ENCODE data around the gene RNASEL.
"Not testable (repeated sequence)": the region's sequence is repeated elsewhere in the genome, so short reads cannot be mapped to it uniquely, and the experiment has no call there.

Gene RNASEL

GRCh38 chr1:182563095-182563494 is 26.0 kb downstream of the RNASEL start:
- no peak for DNase-seq (ENCODE audit: low spot score)

GRCh38 chr1:182561456-182561855 is 27.6 kb downstream of the RNASEL start:
- no peak for DNase-seq (ENCODE audit: low spot score)

- no peak for DNase-seq (ENCODE audit: low spot score)
Observed at GRCh38 chr1:182560392-182560984, 28.6 kb downstream of the RNASEL start.

GRCh38 chr1:182556279-182556678 is 32.8 kb downstream of the RNASEL start:
- DNase-seq (ENCODE audit: low spot score) = no peak

GRCh38 chr1:182555493-182555892 is 33.6 kb downstream of the RNASEL start:
- no peak for DNase-seq (ENCODE audit: low spot score)

- DNase-seq (ENCODE audit: low spot score) = no peak
Observed at GRCh38 chr1:182552527-182552926, 36.5 kb downstream of the RNASEL start.

- no peak for DNase-seq (ENCODE audit: low spot score)
Observed at GRCh38 chr1:182549811-182550210, 39.2 kb downstream of the RNASEL start.

GRCh38 chr1:182549346-182549745 is 39.7 kb downstream of the RNASEL start:
- no peak for DNase-seq (ENCODE audit: low spot score)

- DNase-seq (ENCODE audit: low spot score) = no peak
Observed at GRCh38 chr1:182533896-182534295, 55.2 kb downstream of the RNASEL start.

GRCh38 chr1:182528206-182528605 is 60.9 kb downstream of the RNASEL start:
- not testable (repeated sequence) for DNase-seq (ENCODE audit: low spot score)

- DNase-seq (ENCODE audit: low spot score) = no peak
Observed at GRCh38 chr1:182527680-182528079, 61.4 kb downstream of the RNASEL start.

GRCh38 chr1:182525342-182525741 is 63.7 kb downstream of the RNASEL start:
- no peak for DNase-seq (ENCODE audit: low spot score)
